ENCODE data around the gene CHST12.

Gene CHST12

DNA sequence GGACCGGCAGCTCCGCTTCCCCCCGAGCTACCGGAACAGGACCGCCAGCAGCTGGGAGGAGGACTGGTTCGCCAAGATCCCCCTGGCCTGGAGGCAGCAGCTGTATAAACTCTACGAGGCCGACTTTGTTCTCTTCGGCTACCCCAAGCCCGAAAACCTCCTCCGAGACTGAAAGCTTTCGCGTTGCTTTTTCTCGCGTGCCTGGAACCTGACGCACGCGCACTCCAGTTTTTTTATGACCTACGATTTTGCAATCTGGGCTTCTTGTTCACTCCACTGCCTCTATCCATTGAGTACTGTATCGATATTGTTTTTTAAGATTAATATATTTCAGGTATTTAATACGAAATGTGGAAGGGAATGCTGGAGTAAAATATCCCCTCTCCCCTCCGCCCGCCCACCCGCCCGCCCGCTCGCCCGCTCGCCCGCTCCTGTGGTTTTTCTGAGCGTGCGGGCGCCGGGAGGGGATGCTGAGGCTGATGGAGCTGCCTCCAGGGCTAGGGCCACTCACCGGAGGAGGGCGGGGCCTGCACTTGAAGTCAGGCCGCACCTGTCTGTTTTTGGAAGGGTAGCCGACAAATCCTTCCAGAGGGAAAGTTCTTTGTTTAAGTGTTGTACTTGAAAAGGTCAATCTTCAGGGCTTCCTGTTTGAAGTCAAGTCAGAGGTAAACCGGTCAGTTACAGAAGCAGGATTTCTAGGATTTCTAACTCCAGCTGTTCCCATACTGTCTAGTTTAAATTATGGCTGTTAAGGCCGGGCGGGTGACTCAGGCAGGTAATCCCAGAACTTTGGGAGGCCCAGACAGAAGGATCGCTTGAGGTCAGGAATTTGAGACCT, 30.5 kb downstream of the CHST12 start:
- Histone ChIP-seq H3K27ac (ENCODE audit: low read length) (no peak overlapping the region), H3K4me2 (ENCODE audit: low read depth, low read length) (no peak overlapping the region), H3K9ac (ENCODE audit: low read length) (no peak overlapping the region), H3K79me2 (ENCODE audit: low read length) (peaks cover 95% of the 10 kb centered on the region), H4K20me1 (ENCODE audit: insufficient read depth, low read length) (peaks cover 18% of the 10 kb centered on the region), H3K4me1 (ENCODE audit: low read length) (no peaks in the 10 kb centered on the region), H3K9me2 (replicated peaks; ENCODE audit: insufficient read depth, low read length) (no peaks in the 10 kb centered on the region), H3K27me3 (replicated peaks; ENCODE audit: insufficient read depth, low read length) (no peaks in the 10 kb centered on the region), H2AFZ (ENCODE audit: low read length) (no peak overlapping the region), H3K4me3 (ENCODE audit: low read length) (no peak overlapping the region), H3F3A (ENCODE audit: insufficient read depth, low read length) (no peaks in the 10 kb centered on the region), H3K36me3 (replicated peaks; ENCODE audit: insufficient read depth, low read length) (peaks cover 7% of the 10 kb centered on the region; the same call in 1 of the 2 replicates), H3K9me3 (replicated peaks; ENCODE audit: insufficient read depth, low read length) (no peaks in the 10 kb centered on the region)
- no peak for DNase-seq
- TF ChIP-seq EZH2phosphoT487 (IDR thresholded peaks at IDR 0.05; ENCODE audit: low read length), result no peak
- no peak for TF ChIP-seq CTCF (IDR thresholded peaks at IDR 0.05; ENCODE audit: low read length)
- TF ChIP-seq EZH2 (optimal IDR thresholded peaks at IDR 0.05; ENCODE audit: low read depth, low read length), result no peak

GRCh38 chr7:2435146-2435545, 31.7 kb downstream of the CHST12 start:
- no peak overlapping the region for H3K4me3 ChIP-seq (ENCODE audit: low read length)
- no peak overlapping the region for H2AFZ ChIP-seq (ENCODE audit: low read length)
- no peaks in the 10 kb centered on the region for H3K4me1 ChIP-seq (ENCODE audit: low read length)
- DNase-seq, result no peak
- H3K79me2 ChIP-seq (ENCODE audit: low read length), result peaks cover 92% of the 10 kb centered on the region
- H3K9me2 ChIP-seq (replicated peaks; ENCODE audit: insufficient read depth, low read length), result no peaks in the 10 kb centered on the region
- no peak overlapping the region for H3K27ac ChIP-seq (ENCODE audit: low read length)
- H3F3A ChIP-seq (ENCODE audit: insufficient read depth, low read length), result no peaks in the 10 kb centered on the region
- H3K9ac ChIP-seq (ENCODE audit: low read length), result no peak overlapping the region
- no peak for TF ChIP-seq EZH2 (optimal IDR thresholded peaks at IDR 0.05; ENCODE audit: low read depth, low read length)
- no peak for TF ChIP-seq CTCF (IDR thresholded peaks at IDR 0.05; ENCODE audit: low read length)
- no peak for TF ChIP-seq EZH2phosphoT487 (IDR thresholded peaks at IDR 0.05; ENCODE audit: low read length)
- no peaks in the 10 kb centered on the region for H3K27me3 ChIP-seq (replicated peaks; ENCODE audit: insufficient read depth, low read length)
- H4K20me1 ChIP-seq (ENCODE audit: insufficient read depth, low read length), result peaks cover 13% of the 10 kb centered on the region; the same call in 1 of the 2 replicates
- H3K9me3 ChIP-seq (replicated peaks; ENCODE audit: insufficient read depth, low read length), result no peaks in the 10 kb centered on the region
- no peak overlapping the region for H3K4me2 ChIP-seq (ENCODE audit: low read depth, low read length)
- peaks cover 7% of the 10 kb centered on the region for H3K36me3 ChIP-seq (replicated peaks; ENCODE audit: insufficient read depth, low read length)

DNA sequence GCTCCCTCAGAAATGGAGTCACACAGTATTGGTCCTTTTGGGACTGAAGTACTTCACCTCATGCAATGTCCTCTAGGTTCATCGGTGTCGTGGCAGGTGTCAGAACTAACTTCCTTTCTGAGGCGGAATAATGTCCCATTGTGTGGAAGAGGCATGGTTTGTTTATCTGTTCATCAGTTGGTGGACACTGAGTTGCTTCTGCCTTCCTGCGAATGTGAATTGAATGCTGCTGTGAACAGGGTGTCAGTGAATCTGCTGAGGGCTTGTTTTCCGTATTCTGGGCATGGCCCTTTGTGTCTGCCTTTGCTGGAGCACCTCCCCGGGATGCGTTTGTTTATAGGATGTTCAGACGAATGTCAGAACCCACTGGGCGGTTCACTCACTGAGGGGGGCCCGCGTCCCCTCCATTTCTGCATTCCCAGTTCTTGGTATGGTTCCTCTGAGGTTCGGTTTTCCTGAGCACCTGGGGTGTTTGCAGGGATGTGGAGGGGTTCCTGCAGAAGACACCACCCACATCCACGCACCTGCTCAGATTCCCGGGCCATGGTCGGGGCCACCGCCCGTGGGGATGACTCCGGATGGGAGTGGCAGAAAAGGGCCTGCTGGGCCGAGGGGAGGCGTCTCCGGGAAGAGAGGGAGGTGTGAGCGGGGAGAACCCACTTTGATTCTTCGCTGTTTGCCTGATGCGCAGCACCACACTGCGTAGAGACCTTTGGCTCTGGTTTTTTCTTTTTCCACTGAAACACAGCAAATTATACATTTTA, 33.1 kb downstream of the CHST12 start:
- H3K27ac ChIP-seq (ENCODE audit: low read length), result no peak overlapping the region
- H3K9me3 ChIP-seq (replicated peaks; ENCODE audit: insufficient read depth, low read length), result no peaks in the 10 kb centered on the region
- no peak overlapping the region for H3K4me2 ChIP-seq (ENCODE audit: low read depth, low read length)
- peaks cover 7% of the 10 kb centered on the region for H3K36me3 ChIP-seq (replicated peaks; ENCODE audit: insufficient read depth, low read length)
- H3K79me2 ChIP-seq (ENCODE audit: low read length), result peaks cover 92% of the 10 kb centered on the region
- H2AFZ ChIP-seq (ENCODE audit: low read length), result no peak overlapping the region
- no peaks in the 10 kb centered on the region for H3K27me3 ChIP-seq (replicated peaks; ENCODE audit: insufficient read depth, low read length)
- H3K9me2 ChIP-seq (replicated peaks; ENCODE audit: insufficient read depth, low read length), result no peaks in the 10 kb centered on the region
- no peaks in the 10 kb centered on the region for H3F3A ChIP-seq (ENCODE audit: insufficient read depth, low read length)
- H3K9ac ChIP-seq (ENCODE audit: low read length), result no peak overlapping the region
- no peaks in the 10 kb centered on the region for H3K4me1 ChIP-seq (ENCODE audit: low read length)
- TF ChIP-seq EZH2phosphoT487 (IDR thresholded peaks at IDR 0.05; ENCODE audit: low read length) (no peak), EZH2 (optimal IDR thresholded peaks at IDR 0.05; ENCODE audit: low read depth, low read length) (no peak), CTCF (IDR thresholded peaks at IDR 0.05; ENCODE audit: low read length) (no peak)
- peaks cover 8% of the 10 kb centered on the region; the same call in 1 of the 2 replicates for H4K20me1 ChIP-seq (ENCODE audit: insufficient read depth, low read length)
- H3K4me3 ChIP-seq (ENCODE audit: low read length), result no peak overlapping the region
- no peak for DNase-seq

All from MM.1S (cell line).